Panc1 (cell line): ENCODE measurements around the gene ZNF8. TPM values are rescaled to one million over a fixed set of nuclear protein-coding genes. Genes with fewer than 3 reads are reported as not detected.

Source experiments
- ATAC-seq: fragments of 200-7000 bp; cut with Tn5 transposase; 2 replicates; pipeline ENCODE4 v1.9.1; 2020; ENCODE audit warnings: mild to moderate bottlenecking, moderate library complexity
- BruUV-seq: library from RNA; stranded (reverse); fragments of 400-500 nt; replicated peaks from 2 replicates; lab custom pipeline; 2021; lab: Mats Ljungman, UMichigan
- CTCF ChIA-PET: fragments of 300-600 bp; sonication (Branson Sonifier 250); formaldehyde crosslinking; loops from one replicate; lab custom pipeline; 2022; ENCODE audit warnings: antibody characterized with exemption; lab: Charles Lee
- POLR2A ChIA-PET: fragments of 300-600 bp; sonication (Branson Sonifier 250); formaldehyde crosslinking; loops from one replicate; lab custom pipeline; 2022; ENCODE audit warnings: antibody characterized with exemption; lab: Charles Lee
- DNase-seq: peaks from one replicate; pipeline ENCODE4 v3.0.0-alpha.2; 2010; ENCODE audit warnings: low read depth, low spot score
- H3K27ac ChIP-seq: 2 replicates; pipeline ENCODE4 v1.5.1; 2011; ENCODE audit warnings: mild to moderate bottlenecking, low read length, inconsistent platforms
- H3K27me3 ChIP-seq: fragments of 200-500 bp; sonication (Bioruptor generic); 2 replicates; pipeline ENCODE4 v1.6.0; 2014; ENCODE audit warnings: low read length, inconsistent platforms; ENCODE audit not compliant: control insufficient read depth, insufficient read depth
- H3K36me3 ChIP-seq: fragments of 200-500 bp; sonication (Bioruptor generic); 2 replicates; pipeline ENCODE4 v1.5.1; 2014; ENCODE audit warnings: inconsistent platforms, mild to moderate bottlenecking, low read length, moderate library complexity; ENCODE audit not compliant: control insufficient read depth, insufficient read depth
- H3K4me1 ChIP-seq: 2 replicates; pipeline ENCODE4 v1.5.1; 2011; ENCODE audit warnings: inconsistent platforms, mild to moderate bottlenecking, low read length, moderate library complexity; ENCODE audit not compliant: control insufficient read depth, insufficient read depth
- H3K4me3 ChIP-seq, 2 experiments: 2 replicates each; pipeline ENCODE4 v1.5.1; 2011 to 2012; ENCODE audit warnings: low read depth in 2 of 2, low read length in 2 of 2, mild to moderate bottlenecking in 2 of 2, inconsistent platforms in 1 of 2, moderate library complexity in 1 of 2
- H3K9me3 ChIP-seq: fragments of 200-500 bp; sonication (Bioruptor generic); 2 replicates; pipeline ENCODE4 v1.5.1; 2014; ENCODE audit warnings: low read depth, mild to moderate bottlenecking, inconsistent platforms, low read length, moderate library complexity; ENCODE audit not compliant: control insufficient read depth, insufficient read depth
- CTCF ChIP-seq: fragments of 450-650 bp; IDR thresholded peaks from 2 replicates; pipeline ENCODE4 v1.5.1; 2017; ENCODE audit warnings: mild to moderate bottlenecking
- POLR2AphosphoS5 ChIP-seq: IDR thresholded peaks from 2 replicates; pipeline ENCODE4 v1.6.1; 2012; ENCODE audit warnings: mild to moderate bottlenecking, low read depth, low read length, moderate library complexity
- REST ChIP-seq, 2 experiments: IDR thresholded peaks; 2 replicates each; pipeline ENCODE4 v1.6.1; 2011 to 2012; ENCODE audit warnings: low read depth in 2 of 2, control low read depth in 1 of 2, low read length in 1 of 2, mild to moderate bottlenecking in 1 of 2, moderate library complexity in 1 of 2; ENCODE audit not compliant: insufficient read depth in 1 of 2
- SIN3A ChIP-seq: IDR thresholded peaks from 2 replicates; pipeline ENCODE4 v1.6.1; 2012; ENCODE audit warnings: low read depth, mild to moderate bottlenecking, low read length, moderate library complexity, borderline replicate concordance; ENCODE audit not compliant: insufficient read depth
- TCF7L2 ChIP-seq: IDR thresholded peaks from 2 replicates; pipeline ENCODE4 v1.6.1; 2011; ENCODE audit warnings: mild to moderate bottlenecking, low read depth, low read length, inconsistent platforms
- in situ Hi-C: cut with HindIII; loops from 2 replicates; pipeline ENCODE4 v1.10.0; 2016; ENCODE audit warnings: low sequenced_read_pairs, low pct_unique_long_range_greater_than_20kb
- intact Hi-C: fragments of 100-400 bp; cut with micrococcal nuclease; formaldehyde crosslinking; loops from one replicate; pipeline ENCODE4 v1.10.0; 2022; ENCODE audit not compliant: unreplicated experiment
- total RNA-seq: library from RNA; stranded (reverse); gene quantifications from one replicate; pipeline ENCODE4 v1.2.1, GENCODE V29; 2021; ENCODE audit not compliant: unreplicated experiment

ZNF8 gene
- total RNA-seq, 1 experiment from 2014 or later: 12.6 TPM

DNA sequence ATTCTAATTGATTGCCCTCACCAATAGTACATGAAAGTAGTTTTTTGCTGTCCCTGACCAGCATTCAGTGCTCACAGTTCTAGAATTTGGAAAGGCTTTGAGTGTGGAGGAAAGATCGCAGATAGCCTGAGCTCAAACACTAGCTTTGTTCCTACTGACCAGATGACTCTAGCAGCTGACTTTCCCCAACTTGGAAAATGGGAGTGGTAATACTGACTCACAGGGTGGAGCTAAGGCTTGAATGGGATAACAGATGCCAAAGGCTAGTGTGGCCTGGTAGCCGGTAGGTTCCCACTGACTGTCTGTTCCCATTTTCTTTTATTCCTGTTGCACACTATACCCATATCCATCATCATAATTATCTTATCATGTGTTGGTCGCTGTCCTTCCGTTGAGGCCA, 51.7 kb downstream of the ZNF8 start:
- in situ Hi-C loops: no loop called here
- ChIA-PET POLR2A (interaction anchor here (0.8 kb wide), 1 partner anchor 33 kb away, joined by 4 read pairs; no protein-coding TSS in a partner anchor), CTCF (no interaction called here)
- no peak overlapping the region for H3K27ac ChIP-seq
- peak; percentile 75 for DNase-seq
- H3K27me3 ChIP-seq: no peaks in the 10 kb centered on the region
- no TSS peak for BruUV-seq
- peaks cover 23% of the 10 kb centered on the region for H3K4me1 ChIP-seq
- no peak for ATAC-seq
- TF ChIP-seq SIN3A (no peak), POLR2AphosphoS5 (no peak), CTCF (no peak), TCF7L2 (no peak), REST (IDR thresholded peaks at IDR 0.05; ENCODE audit: insufficient read depth in 1 of 2, low read depth in 2 of 2, low read length in 1 of 2) (no peak)
- intact Hi-C loops: no loop called here
- no peaks in the 10 kb centered on the region; the same call in 1 of the 2 replicates for H3K36me3 ChIP-seq
- H3K4me3 ChIP-seq: no peak overlapping the region
- no peaks in the 10 kb centered on the region for H3K9me3 ChIP-seq

- no TSS peak for BruUV-seq
- ATAC-seq (no peak), DNase-seq (no peak)
- CTCF ChIA-PET: no interaction called here
- in situ Hi-C loops (no loop called here), intact Hi-C loops (no loop called here)
- Histone ChIP-seq H3K36me3 (no peaks in the 10 kb centered on the region), H3K27ac (no peak overlapping the region), H3K9me3 (no peaks in the 10 kb centered on the region), H3K27me3 (no peaks in the 10 kb centered on the region), H3K4me3 (no peak overlapping the region), H3K4me1 (peaks cover 17% of the 10 kb centered on the region)
- TF ChIP-seq CTCF (no peak), REST (IDR thresholded peaks at IDR 0.05; ENCODE audit: insufficient read depth in 1 of 2, low read depth in 2 of 2, low read length in 1 of 2) (no peak), SIN3A (no peak), TCF7L2 (no peak), POLR2AphosphoS5 (no peak)
- POLR2A ChIA-PET: interaction anchor here (0.7 kb wide), 1 partner anchor 418 kb away, joined by 17 read pairs; no protein-coding TSS in a partner anchor
Observed at GRCh38 chr19:58332697-58333096, 53.9 kb downstream of the ZNF8 start.
